Measurements from ENCODE around the gene USP40.

DNA sequence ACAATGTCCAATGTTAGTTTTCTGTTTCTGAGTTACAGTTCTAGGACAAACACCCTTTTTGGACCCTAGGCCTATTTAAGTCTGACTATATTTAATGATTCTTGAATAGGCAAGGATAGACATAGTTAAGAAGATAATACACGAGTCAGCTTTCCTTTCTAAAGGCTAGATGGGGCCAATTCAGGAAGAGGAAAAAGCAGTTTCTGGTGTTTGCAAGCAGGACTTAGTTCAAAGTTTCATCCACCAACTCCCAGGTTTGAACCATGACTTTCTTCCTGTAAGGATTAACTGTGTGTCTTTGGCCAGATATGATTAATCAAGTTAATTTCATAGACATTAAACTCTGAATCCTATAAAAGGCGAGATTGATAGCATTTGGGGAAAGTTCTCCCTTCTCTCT is 66.7 kb downstream of the USP40 start:
- TF ChIP-seq, protein P1, sequence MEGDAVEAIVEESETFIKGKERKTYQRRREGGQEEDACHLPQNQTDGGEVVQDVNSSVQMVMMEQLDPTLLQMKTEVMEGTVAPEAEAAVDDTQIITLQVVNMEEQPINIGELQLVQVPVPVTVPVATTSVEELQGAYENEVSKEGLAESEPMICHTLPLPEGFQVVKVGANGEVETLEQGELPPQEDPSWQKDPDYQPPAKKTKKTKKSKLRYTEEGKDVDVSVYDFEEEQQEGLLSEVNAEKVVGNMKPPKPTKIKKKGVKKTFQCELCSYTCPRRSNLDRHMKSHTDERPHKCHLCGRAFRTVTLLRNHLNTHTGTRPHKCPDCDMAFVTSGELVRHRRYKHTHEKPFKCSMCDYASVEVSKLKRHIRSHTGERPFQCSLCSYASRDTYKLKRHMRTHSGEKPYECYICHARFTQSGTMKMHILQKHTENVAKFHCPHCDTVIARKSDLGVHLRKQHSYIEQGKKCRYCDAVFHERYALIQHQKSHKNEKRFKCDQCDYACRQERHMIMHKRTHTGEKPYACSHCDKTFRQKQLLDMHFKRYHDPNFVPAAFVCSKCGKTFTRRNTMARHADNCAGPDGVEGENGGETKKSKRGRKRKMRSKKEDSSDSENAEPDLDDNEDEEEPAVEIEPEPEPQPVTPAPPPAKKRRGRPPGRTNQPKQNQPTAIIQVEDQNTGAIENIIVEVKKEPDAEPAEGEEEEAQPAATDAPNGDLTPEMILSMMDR (IDR thresholded peaks at IDR 0.05), result no peak
- TF ChIP-seq POLR2A (IDR thresholded peaks at IDR 0.05), result no peak

Measured in testis (tissue), 2 donors.